K562 (cell line): ENCODE measurements around the gene KIF26A. TPM values are rescaled to one million over a fixed set of nuclear protein-coding genes. Genes with fewer than 3 reads are reported as not detected.

Experiments
- ATAC-seq: fragments of 200-7000 bp; cut with Tn5 transposase; 3 replicates; pipeline ENCODE4 v1.9.1; 2020; ENCODE audit warnings: moderate library complexity
- BruUV-seq: library from RNA; stranded (reverse); fragments of 400-500 nt; replicated peaks from 2 replicates; lab custom pipeline; 2021; lab: Mats Ljungman, UMichigan
- CTCF ChIA-PET: fragments of 300-600 bp; formaldehyde crosslinking; extraction: SDS; loops from one replicate; lab custom pipeline; 2021; ENCODE audit warnings: low intra/inter-chr PET ratio; lab: Yijun Ruan, JAX
- POLR2A ChIA-PET: fragments of 300-600, 350-650 bp; sonication (Branson Sonifier 250); formaldehyde crosslinking; extraction: SDS; loops from one replicate; lab custom pipeline; 2021; ENCODE audit warnings: antibody characterized with exemption, inconsistent platforms; lab: Yijun Ruan, JAX
- DNase-seq, 4 experiments: peaks; one replicate each; pipeline versions ENCODE4 v3.0.0 to v3.0.0-alpha.2; 2011 to 2018; ENCODE audit warnings: low spot score in 3 of 4, mixed read lengths in 3 of 4; ENCODE audit errors: extremely low read depth in 1 of 4
- FAIRE-seq: peaks from 2 replicates; lab custom pipeline; 2011; peaks lifted over from hg19 to GRCh38; lab: Jason Lieb, UNC
- H2AFZ ChIP-seq: 2 replicates; pipeline ENCODE4 v1.6.0; 2011; ENCODE audit warnings: low read depth, low read length, control low read depth, inconsistent platforms
- H3K27ac ChIP-seq: fragments of 200-600 bp; 3 replicates; pipeline ENCODE4 v1.8.0; 2011; ENCODE audit warnings: low read depth, mild to moderate bottlenecking, control low read depth, inconsistent platforms, low read length, moderate library complexity, mixed read lengths; ENCODE audit errors: extremely low read depth
- H3K27me3 ChIP-seq, 2 experiments: fragments of 300-600 bp in 1 of 2; 2 replicates in 1 of 2; 3 replicates in 1 of 2; pipeline versions ENCODE4 v1.6.0 to v1.8.0; 2011; ENCODE audit warnings: inconsistent platforms in 2 of 2, low read length in 2 of 2, mild to moderate bottlenecking in 1 of 2, mixed read lengths in 1 of 2, moderate library complexity in 1 of 2; ENCODE audit not compliant: control insufficient read depth in 2 of 2, insufficient read depth in 2 of 2
- H3K36me3 ChIP-seq: fragments of 300-600 bp; 3 replicates; pipeline ENCODE4 v1.8.0; 2011; ENCODE audit warnings: mild to moderate bottlenecking, low read length, inconsistent platforms; ENCODE audit not compliant: control insufficient read depth, insufficient read depth
- H3K4me1 ChIP-seq, 2 experiments: fragments of 200-600 bp in 1 of 2; replicated peaks in 1 of 2; 2 replicates in 1 of 2; 3 replicates in 1 of 2; pipeline versions ENCODE4 v1.5.1 to v1.8.0; 2011; ENCODE audit warnings: inconsistent platforms in 2 of 2, low read length in 2 of 2, mild to moderate bottlenecking in 1 of 2, mixed read lengths in 1 of 2, moderate library complexity in 1 of 2; ENCODE audit not compliant: control insufficient read depth in 2 of 2, insufficient read depth in 2 of 2
- H3K4me2 ChIP-seq: 2 replicates; pipeline ENCODE4 v1.6.1; 2011; ENCODE audit warnings: low read length, control low read depth, inconsistent platforms, mixed read lengths; ENCODE audit not compliant: insufficient read depth
- H3K4me3 ChIP-seq: fragments of 200-600 bp; sonication (generic), shearing (Covaris generic); 2 replicates; pipeline ENCODE4 v1.5.1; 2016; ENCODE audit warnings: control low read depth, inconsistent platforms
- H3K79me2 ChIP-seq: fragments of 200-600 bp; 3 replicates; pipeline ENCODE4 v1.8.0; 2011; ENCODE audit warnings: low read length, inconsistent platforms; ENCODE audit not compliant: control insufficient read depth, insufficient read depth
- H3K9ac ChIP-seq, 2 experiments: 2 replicates each; pipeline versions ENCODE4 v1.6.0 to v1.6.1; 2011; ENCODE audit warnings: low read depth in 2 of 2, low read length in 2 of 2, control low read depth in 1 of 2, inconsistent platforms in 1 of 2, mild to moderate bottlenecking in 1 of 2, mixed read lengths in 1 of 2; ENCODE audit not compliant: insufficient read depth in 1 of 2
- H3K9me1 ChIP-seq: one replicate; pipeline ENCODE4 v1.6.0; 2011; ENCODE audit warnings: inconsistent platforms, mild to moderate bottlenecking, low read length, moderate library complexity; ENCODE audit not compliant: control insufficient read depth, insufficient read depth
- H3K9me3 ChIP-seq: replicated peaks from 2 replicates; pipeline ENCODE4 v1.5.1; 2011; ENCODE audit warnings: low read depth, low read length, inconsistent platforms; ENCODE audit not compliant: control insufficient read depth, insufficient read depth
- H4K20me1 ChIP-seq: replicated peaks from 2 replicates; pipeline ENCODE4 v1.6.1; 2011; ENCODE audit warnings: low read length, inconsistent platforms, mixed read lengths; ENCODE audit not compliant: control insufficient read depth, insufficient read depth
- CREB1 ChIP-seq, 2 experiments: sonication (generic) in 1 of 2; formaldehyde crosslinking in 1 of 2; IDR thresholded peaks; 2 replicates each; pipeline versions ENCODE4 v1.6.1 to v1.8.0; 2012 to 2022; ENCODE audit warnings: inconsistent platforms in 1 of 2, mild to moderate bottlenecking in 1 of 2, missing genetic modification reagents in 1 of 2, moderate library complexity in 1 of 2
- E2F6 ChIP-seq, 2 experiments: IDR thresholded peaks; 2 replicates each; pipeline ENCODE4 v1.6.1; 2011; ENCODE audit warnings: borderline replicate concordance in 1 of 2, control low read depth in 1 of 2, low read depth in 1 of 2, low read length in 1 of 2, mild to moderate bottlenecking in 1 of 2, mixed read lengths in 1 of 2, moderate library complexity in 1 of 2; ENCODE audit not compliant: insufficient read depth in 1 of 2, insufficient read length in 1 of 2, poor library complexity in 1 of 2, severe bottlenecking in 1 of 2; ENCODE audit errors: extremely low read depth in 1 of 2
- IRF1 ChIP-seq: sonication (generic); formaldehyde crosslinking; IDR thresholded peaks from 2 replicates; pipeline ENCODE4 v1.8.0; 2022; ENCODE audit warnings: missing genetic modification reagents, mild to moderate bottlenecking, borderline replicate concordance
- KDM5B ChIP-seq: fragments of 200-600 bp; sonication (generic); IDR thresholded peaks from 2 replicates; pipeline ENCODE4 v1.6.1; 2012; ENCODE audit warnings: low read depth, mild to moderate bottlenecking, moderate library complexity, low read length, control low read depth, inconsistent platforms; ENCODE audit not compliant: insufficient replicate concordance
- MYC ChIP-seq, 2 experiments: fragments of 250-450 bp in 1 of 2; sonication (Bioruptor Pico) in 1 of 2; IDR thresholded peaks; 2 replicates each; pipeline versions ENCODE4 v1.5.1 to v1.6.1; 2012 to 2021; ENCODE audit warnings: low read depth in 2 of 2, borderline replicate concordance in 1 of 2, improper control_type of control experiment in 1 of 2, low read length in 1 of 2, mild to moderate bottlenecking in 1 of 2, moderate library complexity in 1 of 2
- SMAD1 ChIP-seq: fragments of 150-350 bp; IDR thresholded peaks from 2 replicates; pipeline ENCODE4 v1.6.1; 2014; ENCODE audit warnings: low read length, low read depth; ENCODE audit not compliant: partially characterized antibody
- SNIP1 ChIP-seq: fragments of 450-650 bp; IDR thresholded peaks from 2 replicates; pipeline ENCODE4 v1.7.1; 2017; ENCODE audit warnings: low read depth, mild to moderate bottlenecking
- TSHZ1 ChIP-seq: fragments of 250-450 bp; sonication (Bioruptor Pico); IDR thresholded peaks from 2 replicates; pipeline ENCODE4 v1.4.0; 2020; ENCODE audit warnings: mild to moderate bottlenecking, moderate library complexity
- ZC3H8 ChIP-seq: fragments of 450-650 bp; IDR thresholded peaks from 2 replicates; pipeline ENCODE4 v1.6.1; 2017
- ZFP30 ChIP-seq: fragments of 250-450 bp; sonication (Bioruptor Pico); IDR thresholded peaks from 2 replicates; pipeline ENCODE4 v1.8.0; 2022; ENCODE audit warnings: moderate library complexity, mild to moderate bottlenecking, inconsistent platforms, borderline replicate concordance
- ZNF584 ChIP-seq: fragments of 200-800 bp; sonication (Bioruptor generic); IDR thresholded peaks from 2 replicates; pipeline ENCODE4 v1.6.1; 2016; ENCODE audit warnings: low read depth, mild to moderate bottlenecking, missing genetic modification characterization, missing compliant biosample characterization
- ZNF655 ChIP-seq: fragments of 250-450 bp; sonication (Bioruptor Pico); IDR thresholded peaks from 2 replicates; pipeline ENCODE4 v1.5.0; 2021
- WGBS: fragments of 100-300 bp; shearing (Covaris generic); methylation state at CpG from one replicate; pipeline ENCODE4 v1.1.6; 2016; ENCODE audit warnings: low coverage, mixed read lengths; ENCODE audit not compliant: insufficient coverage; ENCODE audit errors: missing lambda C conversion rate; 5-methylcytosine and 5-hydroxymethylcytosine counted together
- in situ Hi-C: fragments of 300-500 bp; cut with MboI; formaldehyde crosslinking; loops from 4 replicates; pipeline ENCODE4 v1.15.0; 2018; ENCODE audit warnings: inconsistent platforms, mixed read lengths
- intact Hi-C: fragments of 100-400 bp; cut with micrococcal nuclease; formaldehyde crosslinking; loops from 2 replicates; pipeline ENCODE4 v1.14.2; 2022
- polyA plus RNA-seq, 8 experiments: library from polyadenylated mRNA; depleted of rRNA in 4 of 8; stranded (reverse) in 5 of 8; unstranded in 3 of 8; fragments of >200 nt; fragmentation: Nextera tagmentation in 2 of 8; fragmentation: Illumina TruSeq in 1 of 8; extraction: Ambion mirVana in 2 of 8; extraction: Trizol in 1 of 8; gene quantifications; 2 replicates each; pipeline versions ENCODE4 v1.2.1 to v1.2.3, GENCODE V29; 2011 to 2014; ENCODE audit warnings: inconsistent platforms in 1 of 8, missing spikeins in 1 of 8
- total RNA-seq, 7 experiments: library from RNA; depleted of rRNA in 6 of 7; stranded (reverse); fragments of >200 nt in 6 of 7; fragmentation: Illumina TruSeq in 2 of 7; extraction: Trizol in 2 of 7; gene quantifications; 2 replicates each; pipeline versions ENCODE4 v1.2.1 to v1.2.3, GENCODE V29; 2011 to 2021; ENCODE audit warnings: low replicate concordance in 1 of 7

KIF26A gene
- total and polyA plus RNA-seq, 9 of the 15 experiments (the other 6 are each of a cell fraction or from before 2014, with no cell fraction given) = 0.04 TPM; not detected in 8

- Histone ChIP-seq H3K9ac (no peak overlapping the region), H3K27me3 (peaks cover 3 to 23% of the 10 kb centered on the region in 2 experiments; a peak in 3 of 5 replicates), H3K4me3 (no peak overlapping the region), H4K20me1 (no peaks in the 10 kb centered on the region), H3K9me3 (no peaks in the 10 kb centered on the region), H3K79me2 (no peaks in the 10 kb centered on the region), H3K4me2 (no peak overlapping the region), H3K27ac (no peak overlapping the region), H3K9me1 (no peaks in the 10 kb centered on the region), H3K4me1 (peaks cover 0 to 11% of the 10 kb centered on the region in 2 experiments; a peak in 3 of 5 replicates), H3K36me3 (no peaks in the 10 kb centered on the region), H2AFZ (no peak overlapping the region)
- intact Hi-C loops (no loop called here), in situ Hi-C loops (no loop called here)
- BruUV-seq = no TSS peak
- FAIRE-seq = no peak
- ChIA-PET CTCF (no interaction called here), POLR2A (no interaction called here)
- DNase-seq = no peak
- no peak for ATAC-seq
- 3% methylated on average over 8 of the region's 22 CpGs for WGBS
- TF ChIP-seq IRF1 (CRISPR knock-in tag) (no peak), KDM5B (no peak), MYC (IDR thresholded peaks at IDR 0.05; ENCODE audit: low read depth, low read length) (no peak), MYC (CRISPR knock-in tag; IDR thresholded peaks at IDR 0.05; ENCODE audit: borderline replicate concordance, low read depth) (no peak), ZNF655 (CRISPR knock-in tag) (no peak), E2F6 (IDR thresholded peaks at IDR 0.05; ENCODE audit: borderline replicate concordance in 1 of 2, extremely low read depth in 1 of 2, insufficient read depth in 1 of 2, insufficient read length in 1 of 2, low read depth in 1 of 2, low read length in 1 of 2, poor library complexity in 1 of 2, severe bottlenecking in 1 of 2) (no peak), ZC3H8 (no peak), ZNF584 (CRISPR knock-in tag) (no peak), SNIP1 (no peak), ZFP30 (CRISPR knock-in tag) (no peak), CREB1 (IDR thresholded peaks at IDR 0.05) (no peak), CREB1 (CRISPR knock-in tag; IDR thresholded peaks at IDR 0.05) (no peak), SMAD1 (no peak), TSHZ1 (CRISPR knock-in tag) (no peak)
Observed at GRCh38 chr14:104218361-104219180, 80.2 kb downstream of the KIF26A start.
